ENCODE data around the gene RRAGD. TPM values are rescaled to one million over a fixed set of nuclear protein-coding genes. Genes with fewer than 3 reads are reported as not detected.

The RRAGD gene
- total RNA-seq, 1 donor: 3.3 TPM

DNA sequence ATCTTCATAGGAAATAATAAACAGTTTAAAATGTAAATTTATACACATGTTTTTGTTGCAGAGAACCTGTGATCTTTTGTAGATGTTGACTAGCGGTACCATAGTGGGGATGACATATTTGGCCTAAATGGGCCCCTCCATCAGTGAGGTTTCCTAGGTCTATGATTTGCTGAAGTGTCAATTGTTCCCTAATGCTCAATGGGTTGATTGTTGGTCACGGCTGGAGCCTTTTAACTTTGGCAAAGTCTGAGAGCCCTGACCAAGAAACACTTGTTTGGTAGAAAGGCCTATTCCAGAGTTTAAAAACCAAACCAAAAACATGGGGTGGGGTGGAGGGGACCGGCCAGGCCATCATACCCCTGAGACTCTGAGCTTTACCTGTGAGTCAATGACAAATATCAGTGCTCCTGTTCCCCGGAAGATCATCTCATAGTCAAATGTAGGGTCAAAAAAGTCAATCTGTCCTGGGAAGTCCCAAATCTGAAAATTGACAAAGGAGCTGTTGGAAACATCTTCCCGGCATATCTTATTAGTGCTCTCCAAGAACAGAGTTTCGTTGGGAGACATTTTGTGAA, 25.1 kb downstream of the RRAGD start:
- DNase-seq (ENCODE audit: insufficient read length, low spot score, missing footprints): no peak
- H3K4me2 ChIP-seq (ENCODE audit: insufficient read depth, low read length): no peak overlapping the region
- no peak overlapping the region for H3K4me3 ChIP-seq (ENCODE audit: insufficient read depth, low read length)
- H4K20me1 ChIP-seq (ENCODE audit: insufficient read depth, low read length): no peaks in the 10 kb centered on the region
- H3K9me3 ChIP-seq (ENCODE audit: low read depth, low read length): no peaks in the 10 kb centered on the region
- H3K27me3 ChIP-seq (ENCODE audit: insufficient read depth, low read length): no peaks in the 10 kb centered on the region
- no peaks in the 10 kb centered on the region for H3K36me3 ChIP-seq (ENCODE audit: insufficient read depth, low read length)
- TF ChIP-seq, protein P1, sequence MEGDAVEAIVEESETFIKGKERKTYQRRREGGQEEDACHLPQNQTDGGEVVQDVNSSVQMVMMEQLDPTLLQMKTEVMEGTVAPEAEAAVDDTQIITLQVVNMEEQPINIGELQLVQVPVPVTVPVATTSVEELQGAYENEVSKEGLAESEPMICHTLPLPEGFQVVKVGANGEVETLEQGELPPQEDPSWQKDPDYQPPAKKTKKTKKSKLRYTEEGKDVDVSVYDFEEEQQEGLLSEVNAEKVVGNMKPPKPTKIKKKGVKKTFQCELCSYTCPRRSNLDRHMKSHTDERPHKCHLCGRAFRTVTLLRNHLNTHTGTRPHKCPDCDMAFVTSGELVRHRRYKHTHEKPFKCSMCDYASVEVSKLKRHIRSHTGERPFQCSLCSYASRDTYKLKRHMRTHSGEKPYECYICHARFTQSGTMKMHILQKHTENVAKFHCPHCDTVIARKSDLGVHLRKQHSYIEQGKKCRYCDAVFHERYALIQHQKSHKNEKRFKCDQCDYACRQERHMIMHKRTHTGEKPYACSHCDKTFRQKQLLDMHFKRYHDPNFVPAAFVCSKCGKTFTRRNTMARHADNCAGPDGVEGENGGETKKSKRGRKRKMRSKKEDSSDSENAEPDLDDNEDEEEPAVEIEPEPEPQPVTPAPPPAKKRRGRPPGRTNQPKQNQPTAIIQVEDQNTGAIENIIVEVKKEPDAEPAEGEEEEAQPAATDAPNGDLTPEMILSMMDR (IDR thresholded peaks at IDR 0.05; ENCODE audit: extremely low read depth, low read depth, low read length): no peak
- no peaks in the 10 kb centered on the region for H3K79me2 ChIP-seq (ENCODE audit: insufficient read depth, low read length)
- H2AFZ ChIP-seq (ENCODE audit: low read length): no peak overlapping the region
- H3K4me1 ChIP-seq (ENCODE audit: insufficient read depth, low read length): no peaks in the 10 kb centered on the region
- H3K27ac ChIP-seq (ENCODE audit: low read depth, low read length): no peak overlapping the region

GRCh38 chr6:89385846-89386245, 26.2 kb downstream of the RRAGD start:
- Histone ChIP-seq H3K27me3 (ENCODE audit: insufficient read depth, low read length) (no peaks in the 10 kb centered on the region), H3K4me3 (ENCODE audit: insufficient read depth, low read length) (no peak overlapping the region), H3K36me3 (ENCODE audit: insufficient read depth, low read length) (no peaks in the 10 kb centered on the region), H4K20me1 (ENCODE audit: insufficient read depth, low read length) (no peaks in the 10 kb centered on the region), H3K79me2 (ENCODE audit: insufficient read depth, low read length) (no peaks in the 10 kb centered on the region), H3K9me3 (ENCODE audit: low read depth, low read length) (no peaks in the 10 kb centered on the region), H3K4me1 (ENCODE audit: insufficient read depth, low read length) (no peaks in the 10 kb centered on the region), H3K4me2 (ENCODE audit: insufficient read depth, low read length) (no peak overlapping the region), H3K27ac (ENCODE audit: low read depth, low read length) (no peak overlapping the region), H2AFZ (ENCODE audit: low read length) (no peak overlapping the region)
- TF ChIP-seq, protein P1 (IDR thresholded peaks at IDR 0.05; ENCODE audit: extremely low read depth, low read depth, low read length): no peak
- no peak for DNase-seq (ENCODE audit: insufficient read length, low spot score, missing footprints)

DNA sequence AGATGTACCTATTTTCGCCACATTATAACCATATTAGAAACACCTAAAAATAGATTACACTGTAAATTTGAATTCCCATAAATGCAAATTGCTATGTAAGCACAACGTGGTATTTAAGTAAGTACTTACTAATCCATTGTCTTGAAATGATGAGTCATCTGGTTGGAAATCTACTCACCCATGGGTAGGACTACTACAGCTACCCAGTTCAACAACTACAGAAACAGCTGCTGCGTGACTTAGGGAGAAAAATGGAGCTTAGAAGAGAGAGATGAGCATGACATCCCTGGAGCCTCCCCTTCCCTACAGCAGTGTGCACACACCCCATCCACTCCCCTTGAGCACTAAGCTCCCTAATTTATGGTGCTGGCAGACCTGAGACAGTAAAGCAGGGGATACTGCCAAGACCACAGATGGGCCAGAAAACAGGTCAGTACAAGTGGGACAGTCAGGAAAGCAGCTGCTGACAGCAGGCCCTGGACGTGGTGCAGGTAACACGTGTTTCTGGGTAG, 26.9 kb downstream of the RRAGD start:
- Histone ChIP-seq H3K79me2 (ENCODE audit: insufficient read depth, low read length) (no peaks in the 10 kb centered on the region), H3K27ac (ENCODE audit: low read depth, low read length) (no peak overlapping the region), H3K4me1 (ENCODE audit: insufficient read depth, low read length) (no peaks in the 10 kb centered on the region), H3K4me3 (ENCODE audit: insufficient read depth, low read length) (no peak overlapping the region), H3K4me2 (ENCODE audit: insufficient read depth, low read length) (no peak overlapping the region), H3K36me3 (ENCODE audit: insufficient read depth, low read length) (no peaks in the 10 kb centered on the region), H3K27me3 (ENCODE audit: insufficient read depth, low read length) (no peaks in the 10 kb centered on the region), H3K9me3 (ENCODE audit: low read depth, low read length) (no peaks in the 10 kb centered on the region), H2AFZ (ENCODE audit: low read length) (no peak overlapping the region), H4K20me1 (ENCODE audit: insufficient read depth, low read length) (no peaks in the 10 kb centered on the region)
- TF ChIP-seq, protein P1 (IDR thresholded peaks at IDR 0.05; ENCODE audit: extremely low read depth, low read depth, low read length): no peak
- DNase-seq (ENCODE audit: insufficient read length, low spot score, missing footprints): no peak

GRCh38 chr6:89381031-89381430, 31.0 kb downstream of the RRAGD start:
- H3K27me3 ChIP-seq (ENCODE audit: insufficient read depth, low read length): no peaks in the 10 kb centered on the region
- H3K9me3 ChIP-seq (ENCODE audit: low read depth, low read length): no peaks in the 10 kb centered on the region
- H3K4me3 ChIP-seq (ENCODE audit: insufficient read depth, low read length): no peak overlapping the region
- H4K20me1 ChIP-seq (ENCODE audit: insufficient read depth, low read length): no peaks in the 10 kb centered on the region
- no peak for DNase-seq (ENCODE audit: insufficient read length, low spot score, missing footprints)
- H3K79me2 ChIP-seq (ENCODE audit: insufficient read depth, low read length): no peaks in the 10 kb centered on the region
- no peak overlapping the region for H3K4me2 ChIP-seq (ENCODE audit: insufficient read depth, low read length)
- no peak overlapping the region for H2AFZ ChIP-seq (ENCODE audit: low read length)
- H3K27ac ChIP-seq (ENCODE audit: low read depth, low read length): no peak overlapping the region
- no peaks in the 10 kb centered on the region for H3K36me3 ChIP-seq (ENCODE audit: insufficient read depth, low read length)
- no peaks in the 10 kb centered on the region for H3K4me1 ChIP-seq (ENCODE audit: insufficient read depth, low read length)
- TF ChIP-seq, protein P1 (IDR thresholded peaks at IDR 0.05; ENCODE audit: extremely low read depth, low read depth, low read length): no peak
